Gastroesophageal sphincter (tissue), 3 donors: Measurements from ENCODE around the gene PCDHGC5.

Experiments
- EP300 ChIP-seq: sonication (generic); formaldehyde crosslinking; IDR thresholded peaks from one replicate; pipeline ENCODE4 v1.6.1; 2017; ENCODE audit warnings: antibody characterized with exemption, mild to moderate bottlenecking
- POLR2A ChIP-seq, 2 donors: fragments of 450-650 bp; IDR thresholded peaks; one replicate each; pipeline ENCODE4 v1.6.1; 2017; ENCODE audit warnings: antibody characterized with exemption in 2 of 2, mild to moderate bottlenecking in 2 of 2, moderate library complexity in 1 of 2
- TF ChIP-seq, protein P1 (sequence below), 4 experiments: fragments of 200-600 bp in 2 of 4; fragments of 450-650 bp in 2 of 4; sonication (generic) in 1 of 4; IDR thresholded peaks; one replicate each; pipeline ENCODE4 v1.5.1; 2017 to 2019; ENCODE audit warnings: antibody characterized with exemption in 4 of 4, mild to moderate bottlenecking in 2 of 4, moderate library complexity in 2 of 4

DNA sequence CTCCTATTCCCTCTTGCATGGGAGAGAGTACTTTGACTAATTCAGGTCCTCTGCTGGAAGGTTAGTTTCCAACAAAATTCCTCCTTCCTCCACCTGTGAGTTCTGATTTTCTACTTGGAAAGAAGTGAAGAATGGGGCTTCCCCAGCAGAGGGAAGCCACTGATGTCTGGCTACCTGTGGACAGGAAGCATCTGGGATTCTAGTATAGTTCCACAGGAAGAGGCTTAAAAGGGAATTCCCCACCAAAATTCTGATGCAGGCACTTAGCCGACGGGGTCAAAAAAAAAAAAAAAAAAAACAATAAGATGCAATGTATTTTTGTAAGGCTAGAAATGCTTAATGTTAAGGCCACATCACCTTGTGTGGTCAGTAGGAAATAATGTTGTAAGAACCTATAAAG is 33.4 kb downstream of the PCDHGC5 start:
- TF ChIP-seq, protein P1, sequence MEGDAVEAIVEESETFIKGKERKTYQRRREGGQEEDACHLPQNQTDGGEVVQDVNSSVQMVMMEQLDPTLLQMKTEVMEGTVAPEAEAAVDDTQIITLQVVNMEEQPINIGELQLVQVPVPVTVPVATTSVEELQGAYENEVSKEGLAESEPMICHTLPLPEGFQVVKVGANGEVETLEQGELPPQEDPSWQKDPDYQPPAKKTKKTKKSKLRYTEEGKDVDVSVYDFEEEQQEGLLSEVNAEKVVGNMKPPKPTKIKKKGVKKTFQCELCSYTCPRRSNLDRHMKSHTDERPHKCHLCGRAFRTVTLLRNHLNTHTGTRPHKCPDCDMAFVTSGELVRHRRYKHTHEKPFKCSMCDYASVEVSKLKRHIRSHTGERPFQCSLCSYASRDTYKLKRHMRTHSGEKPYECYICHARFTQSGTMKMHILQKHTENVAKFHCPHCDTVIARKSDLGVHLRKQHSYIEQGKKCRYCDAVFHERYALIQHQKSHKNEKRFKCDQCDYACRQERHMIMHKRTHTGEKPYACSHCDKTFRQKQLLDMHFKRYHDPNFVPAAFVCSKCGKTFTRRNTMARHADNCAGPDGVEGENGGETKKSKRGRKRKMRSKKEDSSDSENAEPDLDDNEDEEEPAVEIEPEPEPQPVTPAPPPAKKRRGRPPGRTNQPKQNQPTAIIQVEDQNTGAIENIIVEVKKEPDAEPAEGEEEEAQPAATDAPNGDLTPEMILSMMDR (IDR thresholded peaks at IDR 0.05): no peak
- TF ChIP-seq POLR2A (IDR thresholded peaks at IDR 0.05) (no peak), EP300 (no peak)
